IMR-90 (cell line): ENCODE results near the gene PDZD8. TPM values are rescaled to one million over a fixed set of nuclear protein-coding genes. Genes with fewer than 3 reads are reported as not detected.

Experiments
- ATAC-seq: fragments of 200-7000 bp; cut with Tn5 transposase; 2 replicates; pipeline ENCODE4 v1.9.1; 2020; ENCODE audit warnings: low read depth, mild to moderate bottlenecking, moderate library complexity
- BruUV-seq: library from RNA; stranded (reverse); fragments of 400-500 nt; replicated peaks from 2 replicates; lab custom pipeline; 2021; lab: Mats Ljungman, UMichigan
- CTCF ChIA-PET: fragments of 300-600 bp; formaldehyde crosslinking; extraction: SDS; loops from one replicate; lab custom pipeline; 2021; ENCODE audit warnings: antibody characterized with exemption; lab: Yijun Ruan, JAX
- POLR2A ChIA-PET: fragments of 300-600 bp; sonication (Branson Sonifier 250); formaldehyde crosslinking; loops from one replicate; lab custom pipeline; 2022; ENCODE audit warnings: antibody characterized with exemption; ENCODE audit not compliant: unreplicated experiment; lab: Charles Lee
- DNase-seq: peaks from one replicate; pipeline ENCODE4 v3.0.0; 2013
- H2AFZ ChIP-seq: replicated peaks from 2 replicates; pipeline ENCODE3; 2013; ENCODE audit warnings: low read length, mild to moderate bottlenecking; ENCODE audit not compliant: poor library complexity
- H2AK5ac ChIP-seq: 2 replicates; pipeline ENCODE4 v1.6.1; 2013; ENCODE audit warnings: low read depth, low read length, inconsistent platforms
- H2AK9ac ChIP-seq: replicated peaks from 2 replicates; pipeline ENCODE3; 2013; ENCODE audit warnings: mild to moderate bottlenecking, low read depth, low read length, moderate library complexity; ENCODE audit not compliant: poor library complexity
- H2BK120ac ChIP-seq: 2 replicates; pipeline ENCODE4 v1.6.1; 2013; ENCODE audit warnings: low read depth, low read length, inconsistent platforms
- H2BK15ac ChIP-seq: 3 replicates; pipeline ENCODE4 v1.6.1; 2013; ENCODE audit warnings: low read depth, low read length, inconsistent platforms
- H2BK20ac ChIP-seq: 2 replicates; pipeline ENCODE4 v1.6.1; 2013; ENCODE audit warnings: low read depth, mild to moderate bottlenecking, inconsistent platforms, low read length, moderate library complexity
- H2BK5ac ChIP-seq: 2 replicates; pipeline ENCODE4 v1.6.1; 2013; ENCODE audit warnings: mild to moderate bottlenecking, low read depth, low read length, inconsistent platforms; ENCODE audit not compliant: poor library complexity, severe bottlenecking
- H3K14ac ChIP-seq: replicated peaks from 2 replicates; pipeline ENCODE4 v1.6.1; 2013; ENCODE audit warnings: low read depth, low read length, inconsistent platforms
- H3K18ac ChIP-seq: 2 replicates; pipeline ENCODE4 v1.6.1; 2013; ENCODE audit warnings: low read depth, low read length, control low read depth
- H3K23ac ChIP-seq: 2 replicates; pipeline ENCODE4 v1.6.1; 2013; ENCODE audit warnings: low read depth, low read length, inconsistent platforms
- H3K27ac ChIP-seq: 2 replicates; pipeline ENCODE4 v1.5.1; 2013; ENCODE audit warnings: mild to moderate bottlenecking, control low read depth, low read length; ENCODE audit not compliant: insufficient read depth
- H3K27me3 ChIP-seq: 2 replicates; pipeline ENCODE4 v1.6.1; 2013; ENCODE audit warnings: low read length; ENCODE audit not compliant: control insufficient read depth, insufficient read depth
- H3K36me3 ChIP-seq: 2 replicates; pipeline ENCODE4 v1.6.1; 2013; ENCODE audit warnings: low read length, mixed read lengths; ENCODE audit not compliant: control insufficient read depth, insufficient read depth
- H3K4ac ChIP-seq: 2 replicates; pipeline ENCODE4 v1.6.1; 2013; ENCODE audit warnings: low read depth, low read length, inconsistent platforms
- H3K4me1 ChIP-seq: 2 replicates; pipeline ENCODE4 v1.6.1; 2013; ENCODE audit warnings: low read length, mixed read lengths; ENCODE audit not compliant: control insufficient read depth, insufficient read depth
- H3K4me2 ChIP-seq: 2 replicates; pipeline ENCODE4 v1.6.1; 2013; ENCODE audit warnings: low read depth, mild to moderate bottlenecking, control low read depth, low read length, moderate library complexity
- H3K4me3 ChIP-seq: 2 replicates; pipeline ENCODE4 v1.5.1; 2013; ENCODE audit warnings: low read depth, mild to moderate bottlenecking, control low read depth, low read length, moderate library complexity; ENCODE audit not compliant: insufficient read depth
- H3K56ac ChIP-seq: 2 replicates; pipeline ENCODE4 v1.6.1; 2013; ENCODE audit warnings: low read length, inconsistent platforms; ENCODE audit not compliant: insufficient read depth; ENCODE audit errors: extremely low read depth
- H3K79me1 ChIP-seq, 2 experiments: 2 replicates each; pipeline ENCODE4 v1.6.1; 2013; ENCODE audit warnings: low read length in 2 of 2, inconsistent platforms in 1 of 2, low read depth in 1 of 2
- H3K9ac ChIP-seq: 2 replicates; pipeline ENCODE4 v1.6.1; 2013; ENCODE audit warnings: low read depth, low read length, control low read depth
- H3K9me1 ChIP-seq: 2 replicates; pipeline ENCODE4 v1.6.1; 2013; ENCODE audit warnings: low read length, inconsistent platforms; ENCODE audit not compliant: insufficient read depth
- H3K9me3 ChIP-seq: 2 replicates; pipeline ENCODE4 v1.6.1; 2013; ENCODE audit warnings: low read length; ENCODE audit not compliant: control insufficient read depth, insufficient read depth
- H4K20me1 ChIP-seq: 2 replicates; pipeline ENCODE4 v1.6.1; 2013; ENCODE audit warnings: low read length, inconsistent platforms; ENCODE audit not compliant: insufficient read depth
- H4K5ac ChIP-seq: 2 replicates; pipeline ENCODE4 v1.6.1; 2013; ENCODE audit warnings: mild to moderate bottlenecking, low read depth, low read length, control low read depth
- H4K8ac ChIP-seq, 2 experiments: 2 replicates each; pipeline ENCODE4 v1.6.1; 2013; ENCODE audit warnings: low read depth in 2 of 2, low read length in 2 of 2, control low read depth in 1 of 2, inconsistent platforms in 1 of 2
- H4K91ac ChIP-seq: 2 replicates; pipeline ENCODE4 v1.6.1; 2013; ENCODE audit warnings: low read depth, low read length, inconsistent platforms; ENCODE audit not compliant: insufficient read depth
- BHLHE40 ChIP-seq: fragments of 150-350 bp; IDR thresholded peaks from 2 replicates; pipeline ENCODE4 v1.6.1; 2016; ENCODE audit warnings: mild to moderate bottlenecking, low read depth, low read length
- CEBPB ChIP-seq: IDR thresholded peaks from 2 replicates; pipeline ENCODE4 v1.6.1; 2012; ENCODE audit warnings: low read depth, low read length, improper control_type of control experiment
- CHD1 ChIP-seq: IDR thresholded peaks from 2 replicates; pipeline ENCODE4 v1.6.1; 2012; ENCODE audit warnings: low read depth, low read length, improper control_type of control experiment
- FOS ChIP-seq: fragments of 150-350 bp; IDR thresholded peaks from 2 replicates; pipeline ENCODE4 v1.6.1; 2016; ENCODE audit warnings: low read depth, low read length
- MAFK ChIP-seq: IDR thresholded peaks from 2 replicates; pipeline ENCODE4 v1.6.1; 2012; ENCODE audit warnings: low read depth, low read length, improper control_type of control experiment
- MAZ ChIP-seq: IDR thresholded peaks from 2 replicates; pipeline ENCODE4 v1.6.1; 2012; ENCODE audit warnings: low read depth, mild to moderate bottlenecking, low read length, improper control_type of control experiment, moderate library complexity, borderline replicate concordance
- MXI1 ChIP-seq: IDR thresholded peaks from 2 replicates; pipeline ENCODE4 v1.6.1; 2012; ENCODE audit warnings: low read depth, mild to moderate bottlenecking, low read length, moderate library complexity, borderline replicate concordance
- NFE2L2 ChIP-seq: fragments of 150-350 bp; IDR thresholded peaks from 2 replicates; pipeline ENCODE4 v1.6.1; 2016; ENCODE audit warnings: low read depth, mild to moderate bottlenecking, low read length
- POLR2A ChIP-seq: IDR thresholded peaks from 2 replicates; pipeline ENCODE4 v1.6.1; 2012; ENCODE audit warnings: mild to moderate bottlenecking, low read depth, low read length
- RAD21 ChIP-seq: IDR thresholded peaks from 2 replicates; pipeline ENCODE4 v1.6.1; 2012; ENCODE audit warnings: low read length, improper control_type of control experiment
- RCOR1 ChIP-seq: IDR thresholded peaks from 2 replicates; pipeline ENCODE4 v1.6.1; 2012; ENCODE audit warnings: mild to moderate bottlenecking, low read length, improper control_type of control experiment; ENCODE audit not compliant: insufficient replicate concordance
- RFX5 ChIP-seq: IDR thresholded peaks from 2 replicates; pipeline ENCODE4 v1.8.0; 2012; ENCODE audit warnings: low read depth, mild to moderate bottlenecking, low read length, moderate library complexity
- SMC3 ChIP-seq: fragments of 150-350 bp; IDR thresholded peaks from 2 replicates; pipeline ENCODE4 v1.6.1; 2016; ENCODE audit warnings: low read depth, mild to moderate bottlenecking, antibody characterized with exemption, low read length, moderate library complexity
- WGBS, 2 experiments: methylation state at CpG; one replicate each; pipeline versions ENCODE4 v1.1.5 to v1.1.7; 2013; ENCODE audit warnings: missing lambda C conversion rate in 2 of 2; ENCODE audit not compliant: insufficient read length in 1 of 2; ENCODE audit errors: extremely low coverage in 2 of 2; 5-methylcytosine and 5-hydroxymethylcytosine counted together
- dilution Hi-C: fragments of 300-500 bp; cut with HindIII; formaldehyde crosslinking; loops from one replicate; pipeline ENCODE4 v1.14.3; 2018; ENCODE audit warnings: low sequenced_read_pairs; ENCODE audit not compliant: unreplicated experiment
- in situ Hi-C: fragments of 300-500 bp; cut with MboI; formaldehyde crosslinking; loops from 3 replicates; pipeline ENCODE4 v1.14.3; 2019; ENCODE audit warnings: low sequenced_read_pairs, inconsistent platforms, mixed read lengths
- intact Hi-C: fragments of 100-400 bp; cut with micrococcal nuclease; formaldehyde crosslinking; loops from 2 replicates; pipeline ENCODE4 v1.10.0; 2022
- polyA plus RNA-seq, 3 experiments: library from polyadenylated mRNA; depleted of rRNA; stranded (reverse); fragments of >200 nt; gene quantifications; 2 replicates each; pipeline ENCODE4 v1.2.3, GENCODE V29; 2012; ENCODE audit warnings: low replicate concordance in 1 of 3
- total RNA-seq: library from RNA; depleted of rRNA; stranded (reverse); fragments of >200 nt; gene quantifications from 2 replicates; pipeline ENCODE4 v1.2.3, GENCODE V29; 2012
- TF ChIP-seq, protein P1 (sequence below): fragments of 150-350 bp; IDR thresholded peaks from 2 replicates; pipeline ENCODE4 v1.6.1; 2016; ENCODE audit warnings: low read depth, mild to moderate bottlenecking, low read length, moderate library complexity, borderline replicate concordance
- TF ChIP-seq, protein P2 (sequence below): fragments of 150-350 bp; IDR thresholded peaks from 2 replicates; pipeline ENCODE4 v1.6.1; 2017; ENCODE audit warnings: mild to moderate bottlenecking, antibody characterized with exemption, low read length, low read depth
- TF ChIP-seq, protein P3 (sequence below): conservative IDR thresholded peaks from 2 replicates; pipeline ENCODE4 v1.5.1; 2012; ENCODE audit warnings: mild to moderate bottlenecking, low read depth, low read length, improper control_type of control experiment

Gene PDZD8
- total and polyA plus RNA-seq, 2 of the 4 experiments (the other 2 are of a cell fraction): 11.3 to 20.4 TPM

DNA sequence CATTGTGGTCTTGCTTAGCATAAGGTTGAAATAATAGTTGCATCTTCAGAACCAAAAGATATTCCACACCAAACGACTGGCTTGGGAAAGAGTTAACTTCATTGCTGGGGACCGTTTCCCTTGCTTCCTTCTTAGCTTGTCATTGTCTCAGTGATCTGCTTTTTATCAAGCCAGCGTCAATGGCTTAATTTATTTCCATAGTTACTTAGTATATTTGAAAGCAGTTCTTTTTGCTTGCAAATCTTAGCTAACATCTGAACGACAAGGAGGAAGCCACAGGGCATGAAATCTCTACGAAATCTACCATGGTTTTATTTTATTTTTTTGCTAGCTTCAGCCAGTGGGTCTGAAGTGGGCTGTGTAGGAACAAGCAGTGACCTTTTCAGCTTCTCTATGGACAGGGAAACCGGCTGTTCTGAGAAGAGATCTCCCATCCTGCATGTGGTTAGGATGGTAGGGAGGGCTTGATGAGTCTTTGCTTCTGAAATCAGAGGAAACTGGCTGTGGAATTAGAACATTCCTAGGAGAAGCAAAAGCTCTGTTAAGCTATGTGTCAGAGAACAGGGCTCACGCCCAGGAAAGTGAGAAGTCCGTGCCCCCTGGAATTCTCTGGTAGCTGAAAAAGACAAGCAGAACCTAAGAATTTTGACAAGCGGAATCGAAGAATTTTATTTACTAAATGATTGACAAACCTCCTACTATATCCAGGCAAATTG lies 126.3 kb downstream of the PDZD8 start:
- Histone ChIP-seq H2AK9ac (no peak overlapping the region), H2AFZ (no peak overlapping the region), H3K9me1 (no peaks in the 10 kb centered on the region), H2BK20ac (no peak overlapping the region), H2BK5ac (no peak overlapping the region), H3K23ac (no peak overlapping the region), H3K4me3 (no peak overlapping the region), H3K14ac (no peak overlapping the region), H2BK15ac (no peak overlapping the region), H3K27ac (no peak overlapping the region), H3K9ac (no peak overlapping the region), H4K20me1 (no peaks in the 10 kb centered on the region), H3K18ac (no peak overlapping the region), H3K27me3 (peaks cover 6% of the 10 kb centered on the region), H3K36me3 (no peaks in the 10 kb centered on the region), H3K56ac (no peak overlapping the region), H4K91ac (no peak overlapping the region), H3K9me3 (no peaks in the 10 kb centered on the region), H3K4ac (no peak overlapping the region), H4K5ac (no peak overlapping the region), H3K4me1 (no peaks in the 10 kb centered on the region), H4K8ac (no peak overlapping the region), H2AK5ac (no peak overlapping the region), H2BK120ac (no peak overlapping the region), H3K79me1 (no peaks in the 10 kb centered on the region), H3K4me2 (no peak overlapping the region)
- ChIA-PET CTCF (interaction anchor here (1.1 kb wide), 1 partner anchor 51 kb away, joined by 3 read pairs; no protein-coding TSS in a partner anchor), POLR2A (no interaction called here)
- DNase-seq: no peak
- intact Hi-C loops: no loop called here
- TF ChIP-seq MXI1 (no peak), RCOR1 (no peak), CEBPB (no peak), RAD21 (no peak), NFE2L2 (no peak), POLR2A (no peak), MAFK (no peak), MAZ (no peak), RFX5 (no peak), FOS (no peak), CHD1 (no peak), SMC3 (no peak), BHLHE40 (no peak)
- TF ChIP-seq, protein P1, sequence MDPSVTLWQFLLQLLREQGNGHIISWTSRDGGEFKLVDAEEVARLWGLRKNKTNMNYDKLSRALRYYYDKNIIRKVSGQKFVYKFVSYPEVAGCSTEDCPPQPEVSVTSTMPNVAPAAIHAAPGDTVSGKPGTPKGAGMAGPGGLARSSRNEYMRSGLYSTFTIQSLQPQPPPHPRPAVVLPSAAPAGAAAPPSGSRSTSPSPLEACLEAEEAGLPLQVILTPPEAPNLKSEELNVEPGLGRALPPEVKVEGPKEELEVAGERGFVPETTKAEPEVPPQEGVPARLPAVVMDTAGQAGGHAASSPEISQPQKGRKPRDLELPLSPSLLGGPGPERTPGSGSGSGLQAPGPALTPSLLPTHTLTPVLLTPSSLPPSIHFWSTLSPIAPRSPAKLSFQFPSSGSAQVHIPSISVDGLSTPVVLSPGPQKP: no peak
- TF ChIP-seq, protein P2, sequence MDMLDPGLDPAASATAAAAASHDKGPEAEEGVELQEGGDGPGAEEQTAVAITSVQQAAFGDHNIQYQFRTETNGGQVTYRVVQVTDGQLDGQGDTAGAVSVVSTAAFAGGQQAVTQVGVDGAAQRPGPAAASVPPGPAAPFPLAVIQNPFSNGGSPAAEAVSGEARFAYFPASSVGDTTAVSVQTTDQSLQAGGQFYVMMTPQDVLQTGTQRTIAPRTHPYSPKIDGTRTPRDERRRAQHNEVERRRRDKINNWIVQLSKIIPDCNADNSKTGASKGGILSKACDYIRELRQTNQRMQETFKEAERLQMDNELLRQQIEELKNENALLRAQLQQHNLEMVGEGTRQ: no peak
- TF ChIP-seq, protein P3, sequence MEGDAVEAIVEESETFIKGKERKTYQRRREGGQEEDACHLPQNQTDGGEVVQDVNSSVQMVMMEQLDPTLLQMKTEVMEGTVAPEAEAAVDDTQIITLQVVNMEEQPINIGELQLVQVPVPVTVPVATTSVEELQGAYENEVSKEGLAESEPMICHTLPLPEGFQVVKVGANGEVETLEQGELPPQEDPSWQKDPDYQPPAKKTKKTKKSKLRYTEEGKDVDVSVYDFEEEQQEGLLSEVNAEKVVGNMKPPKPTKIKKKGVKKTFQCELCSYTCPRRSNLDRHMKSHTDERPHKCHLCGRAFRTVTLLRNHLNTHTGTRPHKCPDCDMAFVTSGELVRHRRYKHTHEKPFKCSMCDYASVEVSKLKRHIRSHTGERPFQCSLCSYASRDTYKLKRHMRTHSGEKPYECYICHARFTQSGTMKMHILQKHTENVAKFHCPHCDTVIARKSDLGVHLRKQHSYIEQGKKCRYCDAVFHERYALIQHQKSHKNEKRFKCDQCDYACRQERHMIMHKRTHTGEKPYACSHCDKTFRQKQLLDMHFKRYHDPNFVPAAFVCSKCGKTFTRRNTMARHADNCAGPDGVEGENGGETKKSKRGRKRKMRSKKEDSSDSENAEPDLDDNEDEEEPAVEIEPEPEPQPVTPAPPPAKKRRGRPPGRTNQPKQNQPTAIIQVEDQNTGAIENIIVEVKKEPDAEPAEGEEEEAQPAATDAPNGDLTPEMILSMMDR: no peak
- in situ Hi-C loops: no loop called here
- BruUV-seq: no TSS peak
- dilution Hi-C loops: no loop called here
- ATAC-seq: no peak
- WGBS, 2 experiments: no CpG with 5 or more reads among the region's 10 CpGs
